PFSK-1 (cell line): Measurements from ENCODE around the gene BICRA.

Experiments used
- POLR2AphosphoS5 ChIP-seq: IDR thresholded peaks from 2 replicates; pipeline ENCODE4 v1.6.1; 2012; ENCODE audit warnings: low read depth, mild to moderate bottlenecking, control low read depth, low read length, moderate library complexity
- REST ChIP-seq, 2 experiments: IDR thresholded peaks; 2 replicates each; pipeline versions ENCODE4 v1.6.1 to v1.8.0; 2011 to 2012; ENCODE audit warnings: low read depth in 2 of 2, low read length in 2 of 2, control low read depth in 1 of 2, inconsistent platforms in 1 of 2, mild to moderate bottlenecking in 1 of 2, moderate library complexity in 1 of 2; ENCODE audit not compliant: insufficient read depth in 1 of 2
- SIN3A ChIP-seq: IDR thresholded peaks from 2 replicates; pipeline ENCODE4 v1.6.1; 2012; ENCODE audit warnings: mild to moderate bottlenecking, low read length, moderate library complexity, borderline replicate concordance; ENCODE audit not compliant: insufficient read depth
- TAF1 ChIP-seq: IDR thresholded peaks from 2 replicates; pipeline ENCODE4 v1.6.1; 2012; ENCODE audit warnings: low read length, control low read depth, borderline replicate concordance; ENCODE audit not compliant: insufficient read depth

DNA sequence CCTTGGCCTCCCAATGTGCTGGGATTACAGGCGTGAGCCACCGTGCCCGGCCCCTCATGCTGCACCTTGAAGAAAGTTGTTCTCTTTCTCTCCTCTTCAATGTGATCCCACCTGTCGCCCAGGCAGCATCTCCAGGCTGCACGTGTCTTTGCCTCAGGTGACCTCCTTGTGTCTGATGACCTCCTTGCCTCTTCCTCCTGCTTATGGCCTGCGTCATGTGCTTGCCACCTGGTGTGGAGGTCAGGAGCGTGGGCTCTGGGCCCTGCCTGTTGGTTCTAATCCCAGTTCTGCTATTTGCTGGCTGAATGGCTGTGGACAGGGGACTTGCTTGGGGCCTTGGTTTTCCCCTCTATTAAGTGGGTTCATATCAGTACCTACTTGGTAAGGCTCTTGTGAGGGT lies 6.3 kb downstream of the BICRA start:
- TF ChIP-seq REST (IDR thresholded peaks at IDR 0.05; ENCODE audit: insufficient read depth in 1 of 2, low read depth in 2 of 2, low read length in 2 of 2) (no peak), POLR2AphosphoS5 (no peak), SIN3A (no peak), TAF1 (no peak)
